ENCODE results near the gene LYRM9. TPM values are rescaled to one million over a fixed set of nuclear protein-coding genes. Genes with fewer than 3 reads are reported as not detected.

Gene LYRM9
- total RNA-seq, 1 donor: 9.7 TPM

GRCh38 chr17:27899525-27899924, 6.4 kb upstream of the LYRM9 start:
- no peak overlapping the region for H3K4me3 ChIP-seq (ENCODE audit: low read depth, low read length)
- no peak for DNase-seq (ENCODE audit: low read depth)
- no peak for TF ChIP-seq CTCF (IDR thresholded peaks at IDR 0.05; ENCODE audit: insufficient read depth, low read length)

- H3K4me3 ChIP-seq (ENCODE audit: low read depth, low read length): no peak overlapping the region
- TF ChIP-seq CTCF (IDR thresholded peaks at IDR 0.05; ENCODE audit: insufficient read depth, low read length): no peak
- no peak for DNase-seq (ENCODE audit: low read depth)
These were observed 4.9 kb upstream of the LYRM9 start for GRCh38 chr17:27898096-27898495.

- no peak for TF ChIP-seq CTCF (IDR thresholded peaks at IDR 0.05; ENCODE audit: insufficient read depth, low read length)
These were observed 3.5 kb upstream of the LYRM9 start for GRCh38 chr17:27896701-27897100.

GRCh38 chr17:27895940-27896535, 2.9 kb upstream of the LYRM9 start:
- no peak overlapping the region for H3K4me3 ChIP-seq (ENCODE audit: low read depth, low read length)

More at GRCh38 chr17:27896701-27897100, 3.5 kb upstream of the LYRM9 start:
- DNase-seq (ENCODE audit: low read depth): no peak
- no peak overlapping the region for H3K4me3 ChIP-seq (ENCODE audit: low read depth, low read length)

GRCh38 chr17:27895123-27895895, 2.1 kb upstream of the LYRM9 start:
- H3K4me3 ChIP-seq (ENCODE audit: low read depth, low read length): no peak overlapping the region
- TF ChIP-seq CTCF (IDR thresholded peaks at IDR 0.05; ENCODE audit: insufficient read depth, low read length): no peak
- no peak for DNase-seq (ENCODE audit: low read depth)

More at GRCh38 chr17:27895940-27896535, 2.9 kb upstream of the LYRM9 start:
- DNase-seq (ENCODE audit: low read depth): no peak
- TF ChIP-seq CTCF (IDR thresholded peaks at IDR 0.05; ENCODE audit: insufficient read depth, low read length): no peak

- DNase-seq (ENCODE audit: low read depth): no peak
- no peak for TF ChIP-seq CTCF (IDR thresholded peaks at IDR 0.05; ENCODE audit: insufficient read depth, low read length)
- no peak overlapping the region for H3K4me3 ChIP-seq (ENCODE audit: low read depth, low read length)
These were observed 807 bp upstream of the LYRM9 start for GRCh38 chr17:27893841-27894503.
